ENCODE data around the gene MGAT4C.

GRCh38 chr12:85927166-85927565 lies 329.0 kb downstream of the MGAT4C start:
- TF ChIP-seq CTCF (IDR thresholded peaks at IDR 0.05; ENCODE audit: poor library complexity) (no peak), EZH2 (IDR thresholded peaks at IDR 0.05; ENCODE audit: borderline replicate concordance) (no peak)

Data from hepatocyte (in vitro differentiated cells).